Measurements from ENCODE around the gene REEP1.

DNA sequence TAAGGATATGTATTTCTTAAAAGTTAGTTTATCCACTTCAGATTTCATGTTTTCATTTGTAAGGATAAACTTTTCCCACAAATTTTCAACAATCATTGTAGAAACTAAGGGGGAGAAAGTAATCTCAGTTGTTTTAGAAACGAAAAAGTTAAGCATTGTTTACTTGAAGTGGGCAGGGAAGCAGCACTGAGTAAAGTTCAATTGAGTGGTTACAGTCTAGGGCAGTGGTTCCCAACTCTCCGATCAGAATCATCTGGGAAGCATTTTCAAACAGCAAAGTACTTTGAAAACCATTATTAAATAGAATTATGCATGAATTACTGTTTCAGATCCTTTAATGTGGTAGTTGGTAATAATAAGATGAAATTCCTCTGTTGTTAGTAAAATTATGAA lies 125.6 kb downstream of the REEP1 start:
- TF ChIP-seq POLR2A (IDR thresholded peaks at IDR 0.05): no peak
- TF ChIP-seq, protein P1, sequence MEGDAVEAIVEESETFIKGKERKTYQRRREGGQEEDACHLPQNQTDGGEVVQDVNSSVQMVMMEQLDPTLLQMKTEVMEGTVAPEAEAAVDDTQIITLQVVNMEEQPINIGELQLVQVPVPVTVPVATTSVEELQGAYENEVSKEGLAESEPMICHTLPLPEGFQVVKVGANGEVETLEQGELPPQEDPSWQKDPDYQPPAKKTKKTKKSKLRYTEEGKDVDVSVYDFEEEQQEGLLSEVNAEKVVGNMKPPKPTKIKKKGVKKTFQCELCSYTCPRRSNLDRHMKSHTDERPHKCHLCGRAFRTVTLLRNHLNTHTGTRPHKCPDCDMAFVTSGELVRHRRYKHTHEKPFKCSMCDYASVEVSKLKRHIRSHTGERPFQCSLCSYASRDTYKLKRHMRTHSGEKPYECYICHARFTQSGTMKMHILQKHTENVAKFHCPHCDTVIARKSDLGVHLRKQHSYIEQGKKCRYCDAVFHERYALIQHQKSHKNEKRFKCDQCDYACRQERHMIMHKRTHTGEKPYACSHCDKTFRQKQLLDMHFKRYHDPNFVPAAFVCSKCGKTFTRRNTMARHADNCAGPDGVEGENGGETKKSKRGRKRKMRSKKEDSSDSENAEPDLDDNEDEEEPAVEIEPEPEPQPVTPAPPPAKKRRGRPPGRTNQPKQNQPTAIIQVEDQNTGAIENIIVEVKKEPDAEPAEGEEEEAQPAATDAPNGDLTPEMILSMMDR (IDR thresholded peaks at IDR 0.05): no peak

Data from uterus (tissue), 2 donors.